HG03469 (cell line): ENCODE results near the gene LSM5.

Experiments
- ATAC-seq: cut with Tn5 transposase; IDR thresholded peaks from one replicate; pipeline ENCODE4 v1.9.1; 2021; ENCODE audit warnings: mild to moderate bottlenecking, moderate library complexity, moderate number of reproducible peaks; ENCODE audit not compliant: unreplicated experiment

LSM5 gene

DNA sequence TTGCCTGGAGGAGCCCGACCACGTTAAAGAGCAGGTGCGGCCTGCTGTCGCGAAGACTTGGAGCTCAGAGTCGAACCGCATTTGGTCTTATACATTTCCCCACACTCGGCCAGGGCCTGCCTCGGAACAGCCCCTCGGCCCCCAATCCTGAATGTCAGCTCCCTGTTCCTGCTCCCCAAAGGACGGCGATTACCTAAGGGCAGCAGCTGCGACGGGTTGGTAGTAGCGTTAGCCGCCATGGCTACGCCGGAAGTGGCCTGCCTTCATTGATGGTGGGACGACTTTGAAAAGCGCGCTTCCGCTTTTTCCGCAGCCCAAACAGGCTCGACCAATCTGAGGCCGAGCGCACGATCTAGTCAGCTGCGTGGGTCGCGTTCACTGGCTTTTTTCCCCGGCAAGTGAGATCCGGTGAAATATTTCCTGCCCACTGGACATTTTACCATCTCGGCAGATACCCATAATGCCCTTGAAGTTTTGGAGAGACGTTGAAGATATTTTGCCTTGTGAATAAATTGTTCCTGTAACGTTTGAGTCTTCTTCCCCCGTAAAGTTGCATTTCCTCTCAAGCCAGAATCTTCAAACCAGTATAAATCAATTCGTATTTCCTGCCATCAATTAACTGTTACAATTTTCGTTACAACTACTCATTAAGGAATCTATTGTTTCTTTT, at the start of gene LSM5:
LSM5 (minus strand) TSS at position 254 of the 670 bp plus-strand sequence; CDS start at position 239, 15 bp downstream.
- peak; percentile 79 for ATAC-seq

DNA sequence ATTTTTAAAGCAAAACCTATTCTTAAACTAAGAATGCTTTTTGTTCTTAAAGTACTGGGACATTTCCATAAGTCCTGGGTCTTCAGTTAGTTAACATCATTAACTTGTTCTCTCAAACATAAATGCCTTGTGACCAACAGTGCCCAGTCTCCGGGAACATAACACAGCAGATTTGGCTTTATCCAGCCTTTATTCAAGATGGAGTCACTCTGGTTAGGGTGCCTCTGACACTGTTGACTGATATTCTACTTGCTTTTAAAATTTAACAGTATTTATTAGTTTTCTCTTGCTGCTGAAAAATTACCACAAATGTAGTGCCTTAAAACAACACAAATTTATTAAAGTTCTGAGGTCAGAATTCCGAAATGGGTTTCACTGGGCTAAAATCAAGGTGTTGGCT, 49.2 kb upstream of the LSM5 start:
- ATAC-seq = no peak

DNA sequence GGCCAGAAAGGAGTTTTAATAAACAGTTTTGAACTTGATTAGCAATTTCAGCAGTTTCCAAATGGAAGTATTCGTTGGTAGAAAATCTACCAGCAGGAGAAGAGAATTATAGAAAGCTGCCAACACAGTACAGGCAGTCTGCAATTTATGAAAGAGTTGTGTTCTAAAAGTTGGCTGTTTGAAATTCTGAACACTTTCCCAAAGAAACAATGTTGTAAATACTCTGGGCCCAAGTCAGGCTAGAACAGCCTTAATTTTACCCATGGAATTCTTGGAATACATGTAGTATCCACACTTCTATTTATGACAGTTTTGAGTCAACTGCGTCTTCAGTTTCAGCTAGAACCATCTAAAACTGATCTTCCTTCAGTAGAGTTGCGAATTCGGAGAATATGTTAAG, 47.6 kb upstream of the LSM5 start:
- no peak for ATAC-seq

DNA sequence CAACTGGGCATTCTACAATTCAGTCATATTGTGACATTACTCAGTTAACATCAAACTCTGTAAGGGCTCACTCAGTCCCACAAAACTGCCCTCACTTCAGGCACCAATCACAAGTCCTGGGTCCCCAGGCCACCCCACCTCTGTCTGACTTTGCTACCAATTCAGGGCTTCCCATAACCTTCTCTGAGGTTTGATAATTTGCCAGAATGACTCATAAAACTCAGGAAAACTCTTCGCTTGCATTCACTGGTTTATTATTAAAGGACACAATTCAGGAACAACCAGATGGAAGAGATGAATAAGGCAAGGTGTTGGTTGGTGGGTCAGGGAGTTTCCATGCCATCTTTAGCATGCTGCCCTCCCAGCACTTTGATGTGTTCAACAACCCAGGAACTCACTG, 46.4 kb upstream of the LSM5 start:
- no peak for ATAC-seq

DNA sequence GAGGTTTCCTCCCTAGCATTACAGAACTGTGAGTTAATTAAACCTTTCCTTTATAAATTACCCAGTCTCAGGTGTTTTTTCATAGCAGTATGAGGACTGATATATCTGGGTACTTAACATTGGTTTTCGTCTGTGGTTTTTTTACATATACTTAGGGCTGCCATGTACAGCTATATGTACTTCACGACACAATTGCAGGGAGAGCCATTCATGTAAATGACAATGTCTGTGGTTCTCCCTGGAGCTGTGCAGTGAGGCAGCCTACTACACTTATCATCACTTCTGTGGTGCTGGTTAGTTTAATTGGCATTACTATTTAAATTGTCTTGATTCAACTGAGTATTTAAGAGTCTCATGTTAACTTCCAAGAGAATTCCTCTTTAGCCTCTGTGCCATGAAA, 45.8 kb upstream of the LSM5 start:
- no peak for ATAC-seq

DNA sequence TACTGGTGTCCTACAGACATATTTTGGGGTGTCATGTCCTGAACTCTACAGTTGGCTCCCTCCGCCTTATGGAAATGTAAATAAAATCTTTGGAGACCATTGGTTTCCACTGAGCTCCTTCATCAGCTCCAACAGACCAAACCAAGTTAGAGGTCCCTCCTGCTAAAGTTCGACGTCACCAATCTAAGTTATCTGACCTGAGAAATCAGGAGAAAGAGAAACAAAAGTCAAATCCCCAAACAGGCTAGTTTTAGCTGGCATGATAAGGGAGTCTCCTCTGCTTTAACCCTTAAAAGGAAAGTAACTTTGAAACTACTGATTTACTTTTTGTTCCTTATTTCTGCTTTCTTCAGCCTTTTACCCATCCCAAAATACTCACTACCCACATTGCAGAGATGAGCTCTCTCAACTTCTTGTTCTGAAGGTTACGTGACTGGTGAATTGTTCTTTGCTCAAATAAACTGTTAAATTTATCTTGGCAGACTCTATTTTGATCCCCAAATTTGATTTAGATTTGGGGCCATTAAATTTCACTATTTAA, 45.1 kb upstream of the LSM5 start:
- ATAC-seq = peak; percentile 50

DNA sequence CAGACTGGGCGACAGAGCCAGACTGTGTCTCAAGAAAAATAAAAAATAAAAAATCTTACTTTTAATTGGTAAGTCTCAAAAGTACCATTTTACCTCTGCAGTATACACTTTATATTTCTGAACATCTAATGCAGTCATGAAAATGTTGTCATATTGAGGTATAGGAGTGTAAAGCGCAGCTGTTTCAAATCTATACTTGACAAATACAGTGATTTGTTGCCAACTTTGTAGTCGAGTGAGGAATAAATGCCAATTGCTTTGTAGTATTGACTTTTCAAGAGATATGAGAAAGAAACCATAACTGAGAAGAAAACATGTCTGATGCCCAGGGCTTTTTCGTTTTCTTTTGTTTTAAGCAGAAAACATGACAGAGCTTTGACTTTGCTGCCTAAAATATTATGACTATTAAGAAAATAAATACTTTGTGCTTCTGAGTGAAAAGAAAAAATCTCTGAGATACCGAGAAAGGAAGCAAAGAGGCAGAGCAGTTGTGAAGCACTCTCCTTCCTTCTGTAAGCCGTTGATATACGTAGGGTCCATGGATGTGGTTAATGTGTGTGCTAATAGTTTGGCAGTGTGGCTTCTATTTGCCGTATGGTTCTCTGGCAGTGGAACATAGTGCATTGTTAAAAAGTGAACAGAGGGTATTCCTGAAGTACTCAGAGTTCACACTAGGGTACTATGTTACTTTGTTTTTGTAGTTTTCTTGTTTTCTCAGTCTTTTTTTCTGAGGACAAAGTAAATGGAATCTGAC, 43.3 kb upstream of the LSM5 start:
- ATAC-seq = no peak

DNA sequence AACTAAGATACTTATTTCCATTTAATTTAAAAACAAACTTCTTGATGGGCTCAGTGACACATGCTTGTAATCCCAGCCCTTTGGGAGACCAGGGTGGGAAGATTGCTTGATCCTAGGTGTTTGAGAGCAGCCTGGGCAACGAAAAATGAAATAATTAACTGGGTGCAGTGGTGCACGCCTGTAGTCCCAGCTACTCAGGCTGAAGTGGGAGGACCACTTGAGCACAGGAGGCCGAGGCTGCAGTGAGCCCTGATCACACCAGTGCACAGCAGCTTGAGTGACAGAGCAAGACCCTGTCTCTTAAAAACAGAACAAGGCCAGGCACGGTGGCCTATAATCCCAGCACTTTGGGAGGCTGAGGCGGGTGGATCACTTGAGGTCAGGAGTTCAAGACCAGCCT, 42.5 kb upstream of the LSM5 start:
- ATAC-seq = no peak

DNA sequence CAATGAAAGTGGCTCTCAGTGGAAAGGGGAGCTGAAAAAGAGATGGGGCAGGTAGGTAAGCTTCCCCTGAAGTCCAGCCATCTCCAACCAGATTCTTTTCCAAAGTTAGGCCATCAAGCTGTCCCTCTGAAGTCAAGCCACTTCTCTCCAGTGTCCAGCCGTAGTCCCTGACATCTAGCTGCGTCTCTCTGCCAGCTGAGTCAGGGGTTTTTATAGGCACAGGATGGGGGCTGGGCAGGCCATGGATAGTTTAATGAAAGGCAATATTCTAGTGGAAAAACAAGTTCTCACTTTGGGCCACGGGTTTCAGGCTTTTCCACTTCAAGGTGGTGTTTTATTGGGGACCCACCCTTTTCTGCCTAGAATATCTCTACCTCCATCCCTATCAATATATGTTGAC, 41.9 kb upstream of the LSM5 start:
- no peak for ATAC-seq

DNA sequence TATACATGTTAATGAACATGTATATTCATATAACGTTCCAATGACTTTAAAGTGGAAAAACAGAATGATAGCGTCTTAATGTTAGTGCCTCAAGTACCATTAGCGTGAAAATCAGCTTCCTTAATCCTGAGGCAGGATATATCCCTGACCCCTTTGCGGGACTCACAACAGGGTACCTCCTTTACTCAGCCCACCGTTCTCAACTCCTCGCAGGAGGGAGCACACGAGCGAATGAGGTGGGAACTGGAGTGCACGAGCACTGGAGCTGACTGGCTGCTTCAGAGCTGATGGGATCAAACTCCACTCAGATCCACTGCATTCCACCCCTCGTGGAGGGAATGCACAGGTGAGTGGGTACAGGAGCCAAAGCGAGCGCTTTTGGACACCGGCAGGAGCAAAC, 41.2 kb upstream of the LSM5 start:
- no peak for ATAC-seq

DNA sequence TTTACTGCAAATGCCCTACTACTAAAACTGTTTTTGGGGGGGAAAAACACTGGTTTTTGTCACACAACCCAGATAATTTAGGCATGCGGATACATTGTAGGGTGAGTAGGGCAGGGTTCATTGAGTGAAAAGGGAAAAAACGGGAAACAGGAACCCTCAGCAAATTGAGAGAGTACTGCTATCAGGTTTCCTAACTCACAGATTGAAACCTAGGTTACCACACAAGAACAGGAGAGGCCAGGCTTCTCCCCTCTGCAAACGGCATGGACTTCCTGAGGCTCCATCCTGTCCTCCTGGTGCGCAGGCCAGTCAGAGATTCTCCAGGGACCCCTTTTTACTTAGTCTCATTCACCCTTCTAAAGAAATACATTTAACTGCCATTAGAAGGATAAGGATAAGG, 35.7 kb upstream of the LSM5 start:
- ATAC-seq = no peak

DNA sequence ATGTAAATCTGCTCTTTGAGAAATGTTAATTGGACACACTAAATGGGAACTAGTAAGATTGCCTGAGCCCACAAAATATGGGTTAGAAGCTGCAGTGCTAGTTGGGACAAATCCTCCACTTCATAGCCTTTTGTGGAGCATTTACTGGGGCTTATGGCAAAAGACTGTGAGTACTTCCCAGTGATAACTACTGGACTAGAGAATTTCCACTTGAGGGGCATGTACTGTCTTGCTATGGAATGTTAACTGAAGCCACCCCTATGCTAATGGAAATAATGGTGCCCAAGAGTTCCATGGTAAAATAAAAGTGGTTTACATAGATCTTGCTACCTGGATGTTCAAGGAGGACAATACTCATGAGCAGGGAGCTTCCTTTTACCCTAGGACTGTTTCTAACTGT, 34.5 kb upstream of the LSM5 start:
- ATAC-seq = no peak

DNA sequence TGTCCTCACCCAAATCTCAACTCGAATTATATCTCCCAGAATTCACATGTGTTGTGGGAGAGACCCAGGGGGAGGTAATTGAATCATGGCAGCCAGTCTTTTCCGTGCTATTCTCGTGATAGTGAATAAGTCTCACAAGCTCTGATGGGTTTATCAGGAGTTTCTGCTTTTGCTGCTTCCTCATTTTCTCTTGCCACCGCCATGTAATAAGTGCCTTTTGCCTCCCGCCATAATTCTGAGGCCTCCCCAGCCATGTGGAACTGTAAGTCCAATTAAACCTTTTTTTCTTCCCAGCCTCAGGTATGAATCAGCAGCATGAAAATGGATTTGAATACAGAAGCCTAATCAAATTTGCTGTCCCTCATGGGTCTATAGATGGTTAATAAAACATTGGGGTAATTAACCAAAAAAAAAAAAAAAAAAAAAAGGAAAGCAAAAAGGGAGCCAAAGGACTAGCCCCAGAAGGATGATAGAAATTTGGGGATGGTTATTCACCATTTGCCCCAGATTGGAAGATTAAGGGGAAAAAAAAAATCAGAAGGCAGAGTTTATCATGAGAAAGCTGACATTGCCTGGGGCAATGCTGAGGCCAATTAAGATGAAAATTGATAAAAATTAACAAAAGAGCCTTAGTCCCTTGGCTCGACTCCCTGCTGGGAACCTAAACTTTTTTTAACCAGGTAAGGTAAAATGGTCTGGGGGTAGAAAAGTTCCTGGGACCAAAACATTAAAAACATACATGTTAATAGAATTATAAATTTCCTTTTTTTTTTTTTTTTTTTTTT, 32.8 kb upstream of the LSM5 start:
- ATAC-seq = no peak

DNA sequence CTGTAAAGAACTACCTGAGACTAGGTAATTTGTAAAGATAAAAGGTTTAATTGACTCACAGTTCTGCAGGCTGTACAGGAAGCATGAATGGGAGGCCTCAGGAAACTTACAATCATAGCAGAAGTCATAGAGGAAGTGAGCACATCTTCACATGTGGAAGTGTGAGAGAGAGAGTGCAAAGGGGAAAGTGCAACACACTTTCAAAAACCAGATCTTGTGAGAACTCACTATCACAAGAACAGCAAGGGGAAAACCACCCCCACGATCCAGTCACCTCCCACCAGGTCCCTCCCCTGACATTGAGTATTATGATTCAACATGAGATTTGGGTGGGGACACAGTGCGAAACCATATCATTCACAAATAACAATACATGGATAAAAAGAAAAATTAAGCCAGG, 29.6 kb upstream of the LSM5 start:
- ATAC-seq = no peak

DNA sequence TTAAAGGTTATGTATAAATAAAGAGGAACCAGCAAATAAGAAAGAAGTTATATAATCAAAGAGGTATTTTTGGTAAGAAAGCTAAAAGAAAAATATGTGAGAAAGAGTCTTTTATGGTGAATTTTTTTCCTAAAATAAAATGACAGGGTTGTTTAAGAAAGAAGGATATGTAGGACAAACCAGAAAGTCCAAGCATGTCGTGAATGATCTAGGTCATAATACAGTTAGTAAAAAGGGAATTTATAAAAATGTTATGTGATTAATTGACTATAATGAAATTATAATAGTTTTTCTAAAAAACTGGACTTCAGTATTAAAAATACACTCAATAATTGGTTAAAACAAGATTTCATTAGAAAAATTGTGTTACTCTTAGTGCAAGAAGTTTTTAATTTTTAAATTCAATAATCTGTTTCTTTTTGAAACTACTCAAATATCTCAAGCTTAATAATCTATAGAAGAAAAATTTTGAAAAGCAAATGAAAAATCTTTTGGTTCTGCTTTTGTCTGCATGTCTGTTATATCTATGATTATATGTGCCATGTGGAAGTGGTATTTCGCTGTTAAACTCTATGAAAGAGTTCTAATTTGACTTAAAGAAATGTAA, 28.5 kb upstream of the LSM5 start:
- ATAC-seq = no peak

DNA sequence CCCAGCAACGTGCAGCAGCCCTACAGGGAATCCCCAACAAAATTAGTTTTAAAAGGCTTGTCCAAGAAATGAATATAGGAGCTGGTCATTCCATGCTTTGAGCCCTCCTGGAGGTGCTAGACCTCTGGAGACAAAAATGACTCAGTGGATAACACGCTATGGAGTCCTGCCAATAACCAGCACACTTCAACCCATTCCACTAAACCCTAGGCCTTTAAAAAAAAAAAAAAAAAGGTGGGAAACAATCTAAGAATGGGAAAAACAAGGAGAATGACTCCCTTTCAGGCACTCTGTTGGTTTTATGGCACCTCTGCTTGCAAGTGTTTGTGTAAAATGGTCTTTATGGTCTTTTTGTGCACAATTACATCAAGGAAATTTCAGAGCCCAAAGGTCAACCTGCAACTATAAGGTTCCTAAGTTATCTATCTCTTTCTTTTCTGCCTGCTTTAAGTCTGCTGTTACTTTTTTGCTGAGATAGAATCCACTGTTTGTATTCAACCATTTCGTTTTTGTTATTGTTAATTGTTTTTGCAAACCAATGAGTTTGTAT, 26.4 kb upstream of the LSM5 start:
- ATAC-seq = no peak

DNA sequence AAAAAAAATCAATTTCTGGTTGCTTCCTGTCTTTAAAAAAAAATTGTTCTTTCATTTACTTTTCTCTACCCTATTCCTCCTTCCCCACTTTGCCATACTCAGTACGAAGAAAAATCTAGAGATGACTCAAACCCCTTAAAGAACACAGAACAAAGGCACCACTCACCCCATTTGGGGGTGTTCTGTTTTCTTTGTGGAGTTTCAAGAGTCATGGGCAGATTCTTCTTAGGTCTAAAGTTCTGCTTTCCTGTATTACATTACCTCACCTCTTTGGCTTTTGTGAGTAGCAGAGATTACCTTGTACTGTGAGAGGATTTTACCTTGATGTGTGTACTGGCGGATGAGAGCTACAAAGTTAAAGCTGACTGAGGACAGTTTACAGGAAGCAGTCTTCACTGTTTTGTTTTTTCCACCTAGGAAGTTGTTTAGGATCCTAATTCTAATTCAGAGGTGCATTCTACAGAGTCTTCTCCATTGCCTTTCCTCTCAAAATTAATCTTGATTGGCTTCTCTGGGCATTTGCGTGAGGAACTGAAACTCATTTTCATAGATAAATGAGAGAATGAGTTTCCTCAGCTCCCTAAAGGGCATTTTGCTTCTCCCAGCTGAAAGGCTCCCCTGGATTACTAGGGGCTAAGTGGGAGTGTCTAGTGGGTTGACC, 25.8 kb upstream of the LSM5 start:
- peak; percentile 94 for ATAC-seq

DNA sequence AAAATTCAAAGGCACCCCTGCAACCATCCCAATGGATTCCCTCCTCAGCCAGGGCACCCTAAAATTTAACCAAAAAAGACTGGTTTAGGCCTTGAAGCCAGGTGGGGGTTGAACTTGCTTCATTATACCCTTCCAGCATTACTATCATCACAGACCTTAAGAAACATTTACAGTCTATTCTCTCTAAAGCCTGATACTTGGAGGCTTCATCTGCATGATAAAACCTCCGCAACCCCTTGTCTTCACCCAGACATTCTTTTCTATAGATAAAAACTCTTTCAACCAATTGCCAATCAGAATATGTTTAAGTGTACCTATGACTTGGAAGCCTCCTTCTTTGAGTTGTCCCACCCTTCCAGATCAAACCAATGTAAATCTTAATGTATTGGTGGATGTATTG, 23.0 kb upstream of the LSM5 start:
- no peak for ATAC-seq

DNA sequence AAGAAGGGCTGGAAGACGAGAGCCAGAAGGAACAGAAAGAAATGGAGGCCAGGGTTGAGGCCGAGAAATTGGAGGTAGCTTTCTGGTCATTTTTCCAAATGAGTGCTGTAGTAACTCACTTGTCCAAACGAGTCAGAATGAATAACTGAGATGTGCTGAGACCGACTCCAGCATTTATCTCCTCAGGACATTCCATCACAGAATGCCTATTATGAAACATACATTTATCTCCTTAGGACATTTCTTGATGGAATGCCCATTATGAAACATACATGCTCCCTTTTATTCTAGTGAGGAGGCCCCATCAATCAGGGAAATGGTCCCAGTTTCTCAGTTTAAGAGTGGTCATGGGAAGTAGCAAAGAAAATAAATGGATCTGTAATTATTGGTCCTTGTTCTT, 21.6 kb upstream of the LSM5 start:
- ATAC-seq = no peak

DNA sequence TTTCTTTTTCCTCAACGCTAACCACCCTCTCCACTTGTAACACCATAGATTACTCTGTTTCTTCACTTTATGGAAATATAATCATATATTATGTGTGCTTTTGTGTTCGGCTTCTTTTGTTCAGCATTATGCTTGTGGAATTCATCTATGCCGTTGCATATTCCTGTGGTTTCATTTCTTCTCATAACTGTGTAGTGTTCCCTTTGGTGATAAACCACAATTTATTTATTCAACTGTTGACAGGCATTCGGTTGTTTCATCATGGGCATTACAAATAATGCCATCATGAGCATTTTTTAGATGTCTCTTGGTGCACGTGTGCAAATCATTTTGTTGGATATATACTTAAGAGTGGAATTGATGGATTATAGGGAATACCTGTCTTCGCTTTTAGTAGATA, 17.2 kb upstream of the LSM5 start:
- ATAC-seq = no peak
